WTC11 (cell line): ENCODE results near the gene MCEE. TPM values are rescaled to one million over a fixed set of nuclear protein-coding genes. Genes with fewer than 3 reads are reported as not detected.
A peak's percentile ranks its signal among the peaks of the same experiment; 100 is the strongest.

Source experiments
- ATAC-seq: fragments of 200-7000 bp; cut with Tn5 transposase; 2 replicates; pipeline ENCODE4 v1.10.0; 2021; ENCODE audit warnings: mild to moderate bottlenecking, moderate library complexity
- CTCF ChIA-PET: fragments of 300-600 bp; sonication (Branson Sonifier 250); formaldehyde crosslinking; loops from one replicate; lab custom pipeline; 2021; ENCODE audit warnings: antibody characterized with exemption; lab: Charles Lee
- POLR2A ChIA-PET: fragments of 350-600 bp; sonication (Branson Sonifier 250); formaldehyde crosslinking; loops from one replicate; lab custom pipeline; 2021; ENCODE audit warnings: antibody characterized with exemption; lab: Charles Lee
- DNase-seq: peaks from one replicate; pipeline ENCODE4 v3.0.0; 2021; ENCODE audit warnings: low spot score
- H3K27ac Mint-ChIP-seq: 2 replicates; pipeline ENCODE4 v1.8.0; 2021; ENCODE audit warnings: mixed read lengths
- H3K27me3 Mint-ChIP-seq: 2 replicates; pipeline ENCODE4 v1.8.0; 2021; ENCODE audit warnings: low read depth, mild to moderate bottlenecking, moderate library complexity, mixed read lengths
- H3K36me3 Mint-ChIP-seq: 2 replicates; pipeline ENCODE4 v1.8.0; 2021; ENCODE audit warnings: mixed read lengths
- H3K4me1 Mint-ChIP-seq: 2 replicates; pipeline ENCODE4 v1.8.0; 2022; ENCODE audit warnings: mixed read lengths
- H3K4me3 Mint-ChIP-seq: 2 replicates; pipeline ENCODE4 v1.8.0; 2021; ENCODE audit warnings: mild to moderate bottlenecking, moderate library complexity, mixed read lengths
- H3K9me3 Mint-ChIP-seq: 2 replicates; pipeline ENCODE4 v1.8.0; 2021; ENCODE audit warnings: mixed read lengths
- CBFB ChIP-seq: sonication (generic); formaldehyde crosslinking; IDR thresholded peaks from 2 replicates; pipeline ENCODE4 v1.8.1; 2022; ENCODE audit warnings: mild to moderate bottlenecking, low read depth, missing genetic modification reagents
- FOXK1 ChIP-seq: sonication (generic); formaldehyde crosslinking; IDR thresholded peaks from 2 replicates; pipeline ENCODE4 v1.8.0; 2022; ENCODE audit warnings: mild to moderate bottlenecking, moderate library complexity, missing genetic modification reagents
- HMGA2 ChIP-seq: fragments of 250-450 bp; sonication (Bioruptor Pico); IDR thresholded peaks from 2 replicates; pipeline ENCODE4 v1.4.0; 2021; ENCODE audit warnings: mild to moderate bottlenecking, moderate library complexity
- JUN ChIP-seq: sonication (generic); formaldehyde crosslinking; IDR thresholded peaks from 2 replicates; pipeline ENCODE4 v1.8.0; 2023; ENCODE audit warnings: mild to moderate bottlenecking, missing genetic modification reagents
- MYBL2 ChIP-seq: sonication (generic); formaldehyde crosslinking; IDR thresholded peaks from 2 replicates; pipeline ENCODE4 v1.8.1; 2023; ENCODE audit warnings: mild to moderate bottlenecking, moderate library complexity, missing genetic modification reagents
- NFE2L1 ChIP-seq: sonication (generic); formaldehyde crosslinking; IDR thresholded peaks from 2 replicates; pipeline ENCODE4 v1.8.1; 2023; ENCODE audit warnings: missing genetic modification reagents
- NR3C1 ChIP-seq: sonication (generic); formaldehyde crosslinking; conservative IDR thresholded peaks from 2 replicates; pipeline ENCODE4 v1.8.1; 2023; ENCODE audit warnings: low read depth, mild to moderate bottlenecking, missing genetic modification reagents
- RORB ChIP-seq: fragments of 250-450 bp; sonication (Bioruptor Pico); IDR thresholded peaks from 2 replicates; pipeline ENCODE4 v1.9.0; 2021; ENCODE audit warnings: mild to moderate bottlenecking
- SMAD4 ChIP-seq: sonication (generic); formaldehyde crosslinking; IDR thresholded peaks from 2 replicates; pipeline ENCODE4 v1.8.0; 2022; ENCODE audit warnings: mild to moderate bottlenecking, missing genetic modification reagents
- total RNA-seq: library from RNA; stranded (reverse); gene quantifications from 3 replicates; pipeline ENCODE4 v1.2.3, GENCODE V29; 2021
- TF ChIP-seq, protein P1 (sequence below): fragments of 250-450 bp; sonication (Bioruptor Pico); IDR thresholded peaks from 2 replicates; pipeline ENCODE4 v1.9.0; 2021; ENCODE audit warnings: moderate library complexity, mild to moderate bottlenecking, inconsistent platforms, borderline replicate concordance
- TF ChIP-seq, protein P2 (sequence below): sonication (generic); formaldehyde crosslinking; IDR thresholded peaks from 2 replicates; pipeline ENCODE4 v1.8.1; 2022; ENCODE audit warnings: low read depth, missing genetic modification reagents, borderline replicate concordance
- TF ChIP-seq, protein P3 (sequence below): sonication (generic); formaldehyde crosslinking; IDR thresholded peaks from 2 replicates; pipeline ENCODE4 v1.8.0; 2022; ENCODE audit warnings: mild to moderate bottlenecking, missing genetic modification reagents
- TF ChIP-seq, protein P4 (sequence below): sonication (generic); formaldehyde crosslinking; IDR thresholded peaks from 2 replicates; pipeline ENCODE4 v1.8.0; 2023; ENCODE audit warnings: missing genetic modification reagents, mild to moderate bottlenecking, borderline replicate concordance
- TF ChIP-seq, protein P5 (sequence below): sonication (generic); formaldehyde crosslinking; IDR thresholded peaks from 2 replicates; pipeline ENCODE4 v1.8.1; 2023; ENCODE audit warnings: mild to moderate bottlenecking, missing genetic modification reagents, borderline replicate concordance
- TF ChIP-seq, protein P6 (sequence below): fragments of 250-450 bp; sonication (Bioruptor Pico); IDR thresholded peaks from 2 replicates; pipeline ENCODE4 v1.9.0; 2021; ENCODE audit warnings: mild to moderate bottlenecking
- TF ChIP-seq, protein P7 (sequence below): sonication (generic); formaldehyde crosslinking; IDR thresholded peaks from 2 replicates; pipeline ENCODE4 v1.8.0; 2022; ENCODE audit warnings: mild to moderate bottlenecking, missing genetic modification reagents
- TF ChIP-seq, protein P8 (sequence below): sonication (generic); formaldehyde crosslinking; IDR thresholded peaks from 2 replicates; pipeline ENCODE4 v1.8.1; 2022; ENCODE audit warnings: low read depth, mild to moderate bottlenecking, moderate library complexity, missing genetic modification reagents, borderline replicate concordance
- TF ChIP-seq, protein P9 (sequence below): sonication (generic); formaldehyde crosslinking; conservative IDR thresholded peaks from 2 replicates; pipeline ENCODE4 v1.8.1; 2022; ENCODE audit warnings: mild to moderate bottlenecking, missing genetic modification reagents
- TF ChIP-seq, protein P10 (sequence below): fragments of 250-450 bp; sonication (Bioruptor Pico); IDR thresholded peaks from 2 replicates; pipeline ENCODE4 v2.1.2; 2022; ENCODE audit warnings: mild to moderate bottlenecking, moderate library complexity

MCEE gene
- total RNA-seq, 1 experiment from 2014 or later = 18.7 TPM

DNA sequence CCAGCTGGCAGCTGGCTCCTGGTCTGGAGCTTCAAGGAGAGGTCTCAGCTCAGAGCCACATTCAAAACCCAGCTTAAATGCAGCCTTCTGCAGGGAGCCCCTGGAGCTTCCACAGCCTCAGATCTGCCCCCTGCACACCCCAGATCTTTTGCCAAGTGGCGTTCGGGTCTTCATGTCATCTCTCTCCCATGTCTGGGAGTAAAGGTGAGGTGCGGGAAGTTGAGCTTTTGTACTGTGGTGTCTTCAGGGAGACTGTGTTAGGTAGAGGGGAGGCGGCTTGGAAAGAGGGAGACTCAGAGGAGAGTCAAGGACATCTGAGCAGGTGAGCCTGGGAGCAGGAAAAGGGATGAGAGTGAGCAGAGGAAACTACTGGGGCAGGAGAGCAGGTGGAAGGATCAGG, 25.8 kb upstream of the MCEE start (continued):
- TF ChIP-seq, protein P1, sequence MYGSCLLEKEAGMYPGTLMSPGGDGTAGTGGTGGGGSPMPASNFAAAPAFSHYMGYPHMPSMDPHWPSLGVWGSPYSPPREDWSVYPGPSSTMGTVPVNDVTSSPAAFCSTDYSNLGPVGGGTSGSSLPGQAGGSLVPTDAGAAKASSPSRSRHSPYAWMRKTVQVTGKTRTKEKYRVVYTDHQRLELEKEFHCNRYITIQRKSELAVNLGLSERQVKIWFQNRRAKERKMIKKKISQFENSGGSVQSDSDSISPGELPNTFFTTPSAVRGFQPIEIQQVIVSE (CRISPR knock-in tag) = no peak
- TF ChIP-seq NR3C1 (CRISPR knock-in tag) (no peak), SMAD4 (CRISPR knock-in tag) (no peak), FOXK1 (no peak)
- TF ChIP-seq, protein P2, sequence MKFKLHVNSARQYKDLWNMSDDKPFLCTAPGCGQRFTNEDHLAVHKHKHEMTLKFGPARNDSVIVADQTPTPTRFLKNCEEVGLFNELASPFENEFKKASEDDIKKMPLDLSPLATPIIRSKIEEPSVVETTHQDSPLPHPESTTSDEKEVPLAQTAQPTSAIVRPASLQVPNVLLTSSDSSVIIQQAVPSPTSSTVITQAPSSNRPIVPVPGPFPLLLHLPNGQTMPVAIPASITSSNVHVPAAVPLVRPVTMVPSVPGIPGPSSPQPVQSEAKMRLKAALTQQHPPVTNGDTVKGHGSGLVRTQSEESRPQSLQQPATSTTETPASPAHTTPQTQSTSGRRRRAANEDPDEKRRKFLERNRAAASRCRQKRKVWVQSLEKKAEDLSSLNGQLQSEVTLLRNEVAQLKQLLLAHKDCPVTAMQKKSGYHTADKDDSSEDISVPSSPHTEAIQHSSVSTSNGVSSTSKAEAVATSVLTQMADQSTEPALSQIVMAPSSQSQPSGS = no peak
- TF ChIP-seq, protein P3, sequence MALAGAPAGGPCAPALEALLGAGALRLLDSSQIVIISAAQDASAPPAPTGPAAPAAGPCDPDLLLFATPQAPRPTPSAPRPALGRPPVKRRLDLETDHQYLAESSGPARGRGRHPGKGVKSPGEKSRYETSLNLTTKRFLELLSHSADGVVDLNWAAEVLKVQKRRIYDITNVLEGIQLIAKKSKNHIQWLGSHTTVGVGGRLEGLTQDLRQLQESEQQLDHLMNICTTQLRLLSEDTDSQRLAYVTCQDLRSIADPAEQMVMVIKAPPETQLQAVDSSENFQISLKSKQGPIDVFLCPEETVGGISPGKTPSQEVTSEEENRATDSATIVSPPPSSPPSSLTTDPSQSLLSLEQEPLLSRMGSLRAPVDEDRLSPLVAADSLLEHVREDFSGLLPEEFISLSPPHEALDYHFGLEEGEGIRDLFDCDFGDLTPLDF (CRISPR knock-in tag) = no peak
- TF ChIP-seq, protein P4, sequence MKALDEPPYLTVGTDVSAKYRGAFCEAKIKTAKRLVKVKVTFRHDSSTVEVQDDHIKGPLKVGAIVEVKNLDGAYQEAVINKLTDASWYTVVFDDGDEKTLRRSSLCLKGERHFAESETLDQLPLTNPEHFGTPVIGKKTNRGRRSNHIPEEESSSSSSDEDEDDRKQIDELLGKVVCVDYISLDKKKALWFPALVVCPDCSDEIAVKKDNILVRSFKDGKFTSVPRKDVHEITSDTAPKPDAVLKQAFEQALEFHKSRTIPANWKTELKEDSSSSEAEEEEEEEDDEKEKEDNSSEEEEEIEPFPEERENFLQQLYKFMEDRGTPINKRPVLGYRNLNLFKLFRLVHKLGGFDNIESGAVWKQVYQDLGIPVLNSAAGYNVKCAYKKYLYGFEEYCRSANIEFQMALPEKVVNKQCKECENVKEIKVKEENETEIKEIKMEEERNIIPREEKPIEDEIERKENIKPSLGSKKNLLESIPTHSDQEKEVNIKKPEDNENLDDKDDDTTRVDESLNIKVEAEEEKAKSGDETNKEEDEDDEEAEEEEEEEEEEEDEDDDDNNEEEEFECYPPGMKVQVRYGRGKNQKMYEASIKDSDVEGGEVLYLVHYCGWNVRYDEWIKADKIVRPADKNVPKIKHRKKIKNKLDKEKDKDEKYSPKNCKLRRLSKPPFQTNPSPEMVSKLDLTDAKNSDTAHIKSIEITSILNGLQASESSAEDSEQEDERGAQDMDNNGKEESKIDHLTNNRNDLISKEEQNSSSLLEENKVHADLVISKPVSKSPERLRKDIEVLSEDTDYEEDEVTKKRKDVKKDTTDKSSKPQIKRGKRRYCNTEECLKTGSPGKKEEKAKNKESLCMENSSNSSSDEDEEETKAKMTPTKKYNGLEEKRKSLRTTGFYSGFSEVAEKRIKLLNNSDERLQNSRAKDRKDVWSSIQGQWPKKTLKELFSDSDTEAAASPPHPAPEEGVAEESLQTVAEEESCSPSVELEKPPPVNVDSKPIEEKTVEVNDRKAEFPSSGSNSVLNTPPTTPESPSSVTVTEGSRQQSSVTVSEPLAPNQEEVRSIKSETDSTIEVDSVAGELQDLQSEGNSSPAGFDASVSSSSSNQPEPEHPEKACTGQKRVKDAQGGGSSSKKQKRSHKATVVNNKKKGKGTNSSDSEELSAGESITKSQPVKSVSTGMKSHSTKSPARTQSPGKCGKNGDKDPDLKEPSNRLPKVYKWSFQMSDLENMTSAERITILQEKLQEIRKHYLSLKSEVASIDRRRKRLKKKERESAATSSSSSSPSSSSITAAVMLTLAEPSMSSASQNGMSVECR = no peak
- TF ChIP-seq, protein P5, sequence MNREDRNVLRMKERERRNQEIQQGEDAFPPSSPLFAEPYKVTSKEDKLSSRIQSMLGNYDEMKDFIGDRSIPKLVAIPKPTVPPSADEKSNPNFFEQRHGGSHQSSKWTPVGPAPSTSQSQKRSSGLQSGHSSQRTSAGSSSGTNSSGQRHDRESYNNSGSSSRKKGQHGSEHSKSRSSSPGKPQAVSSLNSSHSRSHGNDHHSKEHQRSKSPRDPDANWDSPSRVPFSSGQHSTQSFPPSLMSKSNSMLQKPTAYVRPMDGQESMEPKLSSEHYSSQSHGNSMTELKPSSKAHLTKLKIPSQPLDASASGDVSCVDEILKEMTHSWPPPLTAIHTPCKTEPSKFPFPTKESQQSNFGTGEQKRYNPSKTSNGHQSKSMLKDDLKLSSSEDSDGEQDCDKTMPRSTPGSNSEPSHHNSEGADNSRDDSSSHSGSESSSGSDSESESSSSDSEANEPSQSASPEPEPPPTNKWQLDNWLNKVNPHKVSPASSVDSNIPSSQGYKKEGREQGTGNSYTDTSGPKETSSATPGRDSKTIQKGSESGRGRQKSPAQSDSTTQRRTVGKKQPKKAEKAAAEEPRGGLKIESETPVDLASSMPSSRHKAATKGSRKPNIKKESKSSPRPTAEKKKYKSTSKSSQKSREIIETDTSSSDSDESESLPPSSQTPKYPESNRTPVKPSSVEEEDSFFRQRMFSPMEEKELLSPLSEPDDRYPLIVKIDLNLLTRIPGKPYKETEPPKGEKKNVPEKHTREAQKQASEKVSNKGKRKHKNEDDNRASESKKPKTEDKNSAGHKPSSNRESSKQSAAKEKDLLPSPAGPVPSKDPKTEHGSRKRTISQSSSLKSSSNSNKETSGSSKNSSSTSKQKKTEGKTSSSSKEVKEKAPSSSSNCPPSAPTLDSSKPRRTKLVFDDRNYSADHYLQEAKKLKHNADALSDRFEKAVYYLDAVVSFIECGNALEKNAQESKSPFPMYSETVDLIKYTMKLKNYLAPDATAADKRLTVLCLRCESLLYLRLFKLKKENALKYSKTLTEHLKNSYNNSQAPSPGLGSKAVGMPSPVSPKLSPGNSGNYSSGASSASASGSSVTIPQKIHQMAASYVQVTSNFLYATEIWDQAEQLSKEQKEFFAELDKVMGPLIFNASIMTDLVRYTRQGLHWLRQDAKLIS (CRISPR knock-in tag) = no peak
- TF ChIP-seq, protein P6, sequence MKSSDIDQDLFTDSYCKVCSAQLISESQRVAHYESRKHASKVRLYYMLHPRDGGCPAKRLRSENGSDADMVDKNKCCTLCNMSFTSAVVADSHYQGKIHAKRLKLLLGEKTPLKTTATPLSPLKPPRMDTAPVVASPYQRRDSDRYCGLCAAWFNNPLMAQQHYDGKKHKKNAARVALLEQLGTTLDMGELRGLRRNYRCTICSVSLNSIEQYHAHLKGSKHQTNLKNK = no peak
- TF ChIP-seq, protein P7, sequence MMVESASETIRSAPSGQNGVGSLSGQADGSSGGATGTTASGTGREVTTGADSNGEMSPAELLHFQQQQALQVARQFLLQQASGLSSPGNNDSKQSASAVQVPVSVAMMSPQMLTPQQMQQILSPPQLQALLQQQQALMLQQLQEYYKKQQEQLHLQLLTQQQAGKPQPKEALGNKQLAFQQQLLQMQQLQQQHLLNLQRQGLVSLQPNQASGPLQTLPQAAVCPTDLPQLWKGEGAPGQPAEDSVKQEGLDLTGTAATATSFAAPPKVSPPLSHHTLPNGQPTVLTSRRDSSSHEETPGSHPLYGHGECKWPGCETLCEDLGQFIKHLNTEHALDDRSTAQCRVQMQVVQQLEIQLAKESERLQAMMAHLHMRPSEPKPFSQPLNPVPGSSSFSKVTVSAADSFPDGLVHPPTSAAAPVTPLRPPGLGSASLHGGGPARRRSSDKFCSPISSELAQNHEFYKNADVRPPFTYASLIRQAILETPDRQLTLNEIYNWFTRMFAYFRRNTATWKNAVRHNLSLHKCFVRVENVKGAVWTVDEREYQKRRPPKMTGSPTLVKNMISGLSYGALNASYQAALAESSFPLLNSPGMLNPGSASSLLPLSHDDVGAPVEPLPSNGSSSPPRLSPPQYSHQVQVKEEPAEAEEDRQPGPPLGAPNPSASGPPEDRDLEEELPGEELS = no peak

DNA sequence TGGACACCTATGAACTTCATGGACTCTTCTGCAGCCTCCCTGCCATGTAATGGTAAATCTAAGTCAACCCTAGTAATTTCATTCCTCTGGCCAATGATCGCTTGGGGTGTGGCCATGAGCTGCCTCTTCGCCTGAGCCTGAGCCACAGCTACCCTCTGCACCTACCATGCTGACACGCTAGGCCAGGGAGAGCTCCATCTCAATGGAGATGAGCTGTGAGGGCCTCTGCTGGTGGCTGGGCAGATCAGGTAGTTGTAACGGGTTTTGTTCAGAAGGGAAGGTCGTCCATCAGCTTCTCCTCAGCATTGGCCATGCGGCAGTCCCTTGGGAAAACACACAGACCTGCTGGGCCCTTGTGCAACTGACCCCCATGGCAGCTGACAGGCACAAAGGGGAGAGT, 24.8 kb upstream of the MCEE start:
- H3K36me3 Mint-ChIP-seq = peaks cover 4% of the 10 kb centered on the region; the same call in 1 of the 2 replicates
- H3K27ac Mint-ChIP-seq = no peak overlapping the region
- ATAC-seq (peak; percentile 75), DNase-seq (peak; percentile 60)
- no peak overlapping the region for H3K4me3 Mint-ChIP-seq
- peaks cover 14% of the 10 kb centered on the region for H3K4me1 Mint-ChIP-seq
- CTCF ChIA-PET = interaction anchor here (0.6 to 3.2 kb wide), 28 partner anchors 10 to 362 kb away, joined by 3 to 35 read pairs (median 4); partner anchors contain the start of genes MCEE, MPHOSPH10, NAGK and PAIP2B
- POLR2A ChIA-PET = interaction anchor here (0.5 kb wide), 1 partner anchor 262 kb away, joined by 5 read pairs; no protein-coding TSS in a partner anchor
- no peaks in the 10 kb centered on the region for H3K9me3 Mint-ChIP-seq
- H3K27me3 Mint-ChIP-seq = no peaks in the 10 kb centered on the region; the same call in 1 of the 2 replicates
- no peak for TF ChIP-seq MYBL2 (CRISPR knock-in tag)
- TF ChIP-seq, protein P8, sequence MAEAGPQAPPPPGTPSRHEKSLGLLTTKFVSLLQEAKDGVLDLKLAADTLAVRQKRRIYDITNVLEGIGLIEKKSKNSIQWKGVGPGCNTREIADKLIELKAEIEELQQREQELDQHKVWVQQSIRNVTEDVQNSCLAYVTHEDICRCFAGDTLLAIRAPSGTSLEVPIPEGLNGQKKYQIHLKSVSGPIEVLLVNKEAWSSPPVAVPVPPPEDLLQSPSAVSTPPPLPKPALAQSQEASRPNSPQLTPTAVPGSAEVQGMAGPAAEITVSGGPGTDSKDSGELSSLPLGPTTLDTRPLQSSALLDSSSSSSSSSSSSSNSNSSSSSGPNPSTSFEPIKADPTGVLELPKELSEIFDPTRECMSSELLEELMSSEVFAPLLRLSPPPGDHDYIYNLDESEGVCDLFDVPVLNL (CRISPR knock-in tag) = no peak
- TF ChIP-seq, protein P9, sequence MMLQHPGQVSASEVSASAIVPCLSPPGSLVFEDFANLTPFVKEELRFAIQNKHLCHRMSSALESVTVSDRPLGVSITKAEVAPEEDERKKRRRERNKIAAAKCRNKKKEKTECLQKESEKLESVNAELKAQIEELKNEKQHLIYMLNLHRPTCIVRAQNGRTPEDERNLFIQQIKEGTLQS (CRISPR knock-in tag) = no peak
- TF ChIP-seq, protein P10, sequence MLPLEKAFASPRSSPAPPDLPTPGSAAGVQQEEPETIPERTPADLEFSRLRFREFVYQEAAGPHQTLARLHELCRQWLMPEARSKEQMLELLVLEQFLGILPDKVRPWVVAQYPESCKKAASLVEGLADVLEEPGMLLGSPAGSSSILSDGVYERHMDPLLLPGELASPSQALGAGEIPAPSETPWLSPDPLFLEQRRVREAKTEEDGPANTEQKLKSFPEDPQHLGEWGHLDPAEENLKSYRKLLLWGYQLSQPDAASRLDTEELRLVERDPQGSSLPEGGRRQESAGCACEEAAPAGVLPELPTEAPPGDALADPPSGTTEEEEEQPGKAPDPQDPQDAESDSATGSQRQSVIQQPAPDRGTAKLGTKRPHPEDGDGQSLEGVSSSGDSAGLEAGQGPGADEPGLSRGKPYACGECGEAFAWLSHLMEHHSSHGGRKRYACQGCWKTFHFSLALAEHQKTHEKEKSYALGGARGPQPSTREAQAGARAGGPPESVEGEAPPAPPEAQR (CRISPR knock-in tag) = no peak
- no peak for TF ChIP-seq RORB
- no peak for TF ChIP-seq HMGA2 (CRISPR knock-in tag)
- no peak for TF ChIP-seq CBFB (CRISPR knock-in tag)
- TF ChIP-seq NFE2L1 (CRISPR knock-in tag) = no peak
- TF ChIP-seq JUN (CRISPR knock-in tag) = no peak
